Adrenal gland (tissue), 12 donors: ENCODE results near the gene PEF1. TPM values are rescaled to one million over a fixed set of nuclear protein-coding genes. Genes with fewer than 3 reads are reported as not detected.

Experiments used
- DNase-seq, 7 donors: peaks; one replicate each; pipeline ENCODE4 v3.0.0-alpha.2; 2019 to 2020
- H3K27ac ChIP-seq, 5 donors: fragments of 200-600 bp; sonication (generic) in 4 of 5; 1 replicate in 3 of 5; 2 replicates in 2 of 5; pipeline versions ENCODE4 v1.5.1 to v1.8.0; 2016 to 2020; ENCODE audit warnings: mild to moderate bottlenecking in 1 of 5
- H3K27me3 ChIP-seq: fragments of 200-600 bp; 2 replicates; pipeline ENCODE4 v1.8.0; 2021
- H3K36me3 ChIP-seq, 2 donors: fragments of 200-600 bp; replicated peaks in 1 of 2; 1 replicate in 1 of 2; 2 replicates in 1 of 2; pipeline versions ENCODE4 v1.5.1 to v1.8.0; 2018 to 2022
- H3K4me1 ChIP-seq, 2 donors: fragments of 200-600 bp; replicated peaks in 1 of 2; 1 replicate in 1 of 2; 2 replicates in 1 of 2; pipeline versions ENCODE4 v1.5.1 to v1.8.0; 2018 to 2021
- H3K4me3 ChIP-seq, 4 donors: fragments of 200-600 bp; sonication (generic) in 3 of 4; one replicate each; pipeline ENCODE4 v1.5.1; 2016 to 2018
- H3K9me3 ChIP-seq, 3 donors: fragments of 200-600 bp; sonication (generic) in 1 of 3; replicated peaks in 1 of 3; 1 replicate in 2 of 3; 2 replicates in 1 of 3; pipeline versions ENCODE4 v1.5.1 to v1.8.0; 2016 to 2021
- CTCF ChIP-seq, 6 experiments: fragments of 450-650 bp in 4 of 6; fragments of 200-600 bp in 2 of 6; sonication (generic) in 1 of 6; IDR thresholded peaks; 1 replicate in 5 of 6; 2 replicates in 1 of 6; pipeline versions ENCODE4 v1.5.1 to v1.8.0; 2016 to 2021; ENCODE audit warnings: antibody characterized with exemption in 6 of 6, mild to moderate bottlenecking in 2 of 6, moderate library complexity in 1 of 6
- POLR2A ChIP-seq, 2 donors: fragments of 450-650 bp; IDR thresholded peaks; one replicate each; pipeline ENCODE4 v1.6.1; 2017; ENCODE audit warnings: antibody characterized with exemption in 2 of 2, mild to moderate bottlenecking in 2 of 2, moderate library complexity in 1 of 2
- WGBS, 4 donors: extraction: QIAGEN DNeasy Blood & Tissue Kit in 2 of 4; methylation state at CpG; one replicate each; pipeline versions ENCODE4 v1.1.5 to v1.1.7; 2013 to 2017; 5-methylcytosine and 5-hydroxymethylcytosine counted together
- intact Hi-C, 2 donors: fragments of 100-400 bp; cut with DNase I; formaldehyde crosslinking; loops; one replicate each; pipeline versions ENCODE4 v1.14.1 to v1.15.0; 2022 to 2023
- polyA plus RNA-seq, 3 donors: library from polyadenylated mRNA; stranded (reverse); fragments of 200-250 nt in 2 of 3; fragments of 350-450 nt in 1 of 3; fragmentation: Illumina TruSeq in 1 of 3; extraction: RNeasy Lipid Tissue Mini Kit (QIAGEN cat#74804) in 1 of 3; gene quantifications; one replicate each; pipeline ENCODE4 v1.2.3, GENCODE V29; 2013 to 2014
- total RNA-seq, 9 donors: library from RNA; depleted of rRNA in 4 of 9; stranded (reverse); fragments of >200 nt in 4 of 9; fragments of 120-200 nt in 1 of 9; fragmentation: NEBNext Ultra II Directional in 1 of 9; extraction: Animal tissue kit (Norgen Biotek cat#: 25700) in 1 of 9; gene quantifications; one replicate each; pipeline versions ENCODE4 v1.1.0 to v1.2.4, GENCODE V29; 2013 to 2023
- donor health status: healthy with polysubstance abuse.
- donor health status: Bipolar disorder and iron deficiency.
- donor health status: DM: yes; HTN: yes; CAD: no.
- donor health status: DM: no; HTN: no; CAD: no.
- donor health status: DM: no; HTN: no; CAD: no.
- donor health status: DM: yes; HTN: yes; CAD: no.

Gene PEF1
- total and polyA plus RNA-seq, 12 donors = 58.2 to 132 (median 86.2) TPM

- intact Hi-C loops = no loop called here
- Histone ChIP-seq H3K4me1 (no peaks in the 10 kb centered on the region), H3K9me3 (no peaks in the 10 kb centered on the region), H3K36me3 (peaks cover 0 to 3% of the 10 kb centered on the region in 2 donors), H3K27me3 (no peaks in the 10 kb centered on the region), H3K4me3 (no peak overlapping the region), H3K27ac (no peak overlapping the region)
- no peak for DNase-seq
- TF ChIP-seq POLR2A (IDR thresholded peaks at IDR 0.05) = no peak
- TF ChIP-seq CTCF (IDR thresholded peaks at IDR 0.05) = no peak
- WGBS, 4 donors = 78 to 100% (median 86%) methylated on average over 2 to 4 of the region's 4 CpGs
These were observed 46.8 kb upstream of the PEF1 start for GRCh38 chr1:31691446-31691845.

DNA sequence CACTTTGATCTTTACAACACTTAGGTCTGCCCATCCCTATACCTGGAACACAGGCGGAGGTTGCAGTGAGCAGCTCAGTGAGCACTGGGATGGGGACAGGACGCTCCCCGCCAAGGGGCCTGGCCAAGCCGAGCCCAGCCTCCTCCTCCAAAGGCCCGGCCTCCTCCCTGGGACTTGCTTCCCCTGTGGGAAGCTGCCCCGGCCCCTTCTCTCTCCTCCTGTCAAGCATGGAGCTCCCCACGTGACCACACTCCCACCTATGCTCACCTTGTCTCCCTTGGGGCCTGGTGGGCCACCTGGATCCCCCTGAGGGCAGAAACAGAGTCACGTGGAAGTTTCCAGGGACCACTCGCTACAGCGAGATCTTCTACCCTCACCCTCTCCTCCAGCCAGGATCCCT lies 46.2 kb upstream of the PEF1 start:
- Histone ChIP-seq H3K9me3 (no peaks in the 10 kb centered on the region), H3K27ac (no peak overlapping the region), H3K4me3 (no peak overlapping the region), H3K27me3 (no peaks in the 10 kb centered on the region), H3K36me3 (peaks cover 0 to 3% of the 10 kb centered on the region in 2 donors), H3K4me1 (no peaks in the 10 kb centered on the region)
- DNase-seq = no peak
- no peak for TF ChIP-seq CTCF (IDR thresholded peaks at IDR 0.05)
- TF ChIP-seq POLR2A (IDR thresholded peaks at IDR 0.05) = no peak
- intact Hi-C loops = no loop called here
- WGBS, 4 donors = 85 to 96% (median 89%) methylated on average over 6 to 10 of the region's 10 CpGs

- intact Hi-C loops = no loop called here
- 78 to 89% (median 80%) methylated on average over 5 to 6 of the region's 6 CpGs for WGBS, 4 donors
- no peak overlapping the region for H3K4me3 ChIP-seq
- H3K9me3 ChIP-seq = no peaks in the 10 kb centered on the region
- TF ChIP-seq POLR2A (IDR thresholded peaks at IDR 0.05) (no peak), CTCF (IDR thresholded peaks at IDR 0.05) (no peak)
- no peaks in the 10 kb centered on the region for H3K27me3 ChIP-seq
- no peak for DNase-seq
- H3K27ac ChIP-seq = no peak overlapping the region
- H3K4me1 ChIP-seq = no peaks in the 10 kb centered on the region
- H3K36me3 ChIP-seq = peaks cover 0 to 3% of the 10 kb centered on the region in 2 donors
These were observed 45.2 kb upstream of the PEF1 start for GRCh38 chr1:31689854-31690253.

- WGBS, 4 donors = 69 to 81% (median 74%) methylated on average over 2 of the region's 2 CpGs
- Histone ChIP-seq H3K4me3 (no peak overlapping the region), H3K36me3 (peaks cover 0 to 3% of the 10 kb centered on the region in 2 donors), H3K27me3 (no peaks in the 10 kb centered on the region), H3K4me1 (no peaks in the 10 kb centered on the region), H3K9me3 (no peaks in the 10 kb centered on the region), H3K27ac (no peak overlapping the region)
- intact Hi-C loops = no loop called here
- no peak for DNase-seq
- TF ChIP-seq CTCF (IDR thresholded peaks at IDR 0.05) (no peak), POLR2A (IDR thresholded peaks at IDR 0.05) (no peak)
These were observed 44.7 kb upstream of the PEF1 start for GRCh38 chr1:31689379-31689778.
